WTC11 (cell line): ENCODE results near the gene COPA. TPM values are rescaled to one million over a fixed set of nuclear protein-coding genes. Genes with fewer than 3 reads are reported as not detected.
A peak's percentile ranks its signal among the peaks of the same experiment; 100 is the strongest.

Source experiments
- ATAC-seq: fragments of 200-7000 bp; cut with Tn5 transposase; 2 replicates; pipeline ENCODE4 v1.10.0; 2021; ENCODE audit warnings: mild to moderate bottlenecking, moderate library complexity
- CTCF ChIA-PET: fragments of 300-600 bp; sonication (Branson Sonifier 250); formaldehyde crosslinking; loops from one replicate; lab custom pipeline; 2021; ENCODE audit warnings: antibody characterized with exemption; lab: Charles Lee
- POLR2A ChIA-PET: fragments of 350-600 bp; sonication (Branson Sonifier 250); formaldehyde crosslinking; loops from one replicate; lab custom pipeline; 2021; ENCODE audit warnings: antibody characterized with exemption; lab: Charles Lee
- DNase-seq: peaks from one replicate; pipeline ENCODE4 v3.0.0; 2021; ENCODE audit warnings: low spot score
- H3K27ac Mint-ChIP-seq: 2 replicates; pipeline ENCODE4 v1.8.0; 2021; ENCODE audit warnings: mixed read lengths
- H3K27me3 Mint-ChIP-seq: 2 replicates; pipeline ENCODE4 v1.8.0; 2021; ENCODE audit warnings: low read depth, mild to moderate bottlenecking, moderate library complexity, mixed read lengths
- H3K36me3 Mint-ChIP-seq: 2 replicates; pipeline ENCODE4 v1.8.0; 2021; ENCODE audit warnings: mixed read lengths
- H3K4me1 Mint-ChIP-seq: 2 replicates; pipeline ENCODE4 v1.8.0; 2022; ENCODE audit warnings: mixed read lengths
- H3K4me3 Mint-ChIP-seq: 2 replicates; pipeline ENCODE4 v1.8.0; 2021; ENCODE audit warnings: mild to moderate bottlenecking, moderate library complexity, mixed read lengths
- H3K9me3 Mint-ChIP-seq: 2 replicates; pipeline ENCODE4 v1.8.0; 2021; ENCODE audit warnings: mixed read lengths
- ESRRA ChIP-seq: sonication (generic); formaldehyde crosslinking; IDR thresholded peaks from 2 replicates; pipeline ENCODE4 v1.8.1; 2022; ENCODE audit warnings: mild to moderate bottlenecking, missing genetic modification reagents, borderline replicate concordance
- GABPB1 ChIP-seq: sonication (generic); formaldehyde crosslinking; IDR thresholded peaks from 2 replicates; pipeline ENCODE4 v1.8.1; 2023; ENCODE audit warnings: mild to moderate bottlenecking, missing genetic modification reagents
- KAT7 ChIP-seq: sonication (generic); formaldehyde crosslinking; IDR thresholded peaks from 2 replicates; pipeline ENCODE4 v1.8.1; 2023; ENCODE audit warnings: missing genetic modification reagents, mild to moderate bottlenecking, borderline replicate concordance
- MXD4 ChIP-seq: fragments of 250-450 bp; sonication (Bioruptor Pico); IDR thresholded peaks from 2 replicates; pipeline ENCODE4 v1.8.0; 2021; ENCODE audit warnings: mild to moderate bottlenecking, moderate library complexity, borderline replicate concordance
- NFATC4 ChIP-seq: fragments of 250-450 bp; sonication (Bioruptor Pico); IDR thresholded peaks from 2 replicates; pipeline ENCODE4 v1.9.0; 2021; ENCODE audit warnings: mild to moderate bottlenecking
- SOX15 ChIP-seq: fragments of 250-450 bp; sonication (Bioruptor Pico); IDR thresholded peaks from 2 replicates; pipeline ENCODE4 v1.9.0; 2021; ENCODE audit warnings: mild to moderate bottlenecking
- SP1 ChIP-seq: sonication (generic); formaldehyde crosslinking; conservative IDR thresholded peaks from 2 replicates; pipeline ENCODE4 v1.8.1; 2022; ENCODE audit warnings: missing genetic modification reagents
- TEAD4 ChIP-seq: sonication (generic); formaldehyde crosslinking; IDR thresholded peaks from 2 replicates; pipeline ENCODE4 v1.8.0; 2022; ENCODE audit warnings: mild to moderate bottlenecking, missing genetic modification reagents
- ZNF121 ChIP-seq: sonication (generic); formaldehyde crosslinking; IDR thresholded peaks from 2 replicates; pipeline ENCODE4 v1.8.0; 2023; ENCODE audit warnings: missing genetic modification reagents
- ZNF263 ChIP-seq: sonication (generic); formaldehyde crosslinking; IDR thresholded peaks from 2 replicates; pipeline ENCODE4 v1.8.1; 2022; ENCODE audit warnings: low read depth, mild to moderate bottlenecking, moderate library complexity, missing genetic modification reagents
- total RNA-seq: library from RNA; stranded (reverse); gene quantifications from 3 replicates; pipeline ENCODE4 v1.2.3, GENCODE V29; 2021
- TF ChIP-seq, protein P1 (sequence below): fragments of 200-600 bp; IDR thresholded peaks from 2 replicates; pipeline ENCODE4 v1.8.0; 2022; ENCODE audit warnings: antibody characterized with exemption
- TF ChIP-seq, protein P2 (sequence below): sonication (generic); formaldehyde crosslinking; IDR thresholded peaks from 2 replicates; pipeline ENCODE4 v1.8.1; 2022; ENCODE audit warnings: low read depth, mild to moderate bottlenecking, moderate library complexity, missing genetic modification reagents, borderline replicate concordance
- TF ChIP-seq, protein P3 (sequence below): fragments of 250-450 bp; sonication (Bioruptor Pico); conservative IDR thresholded peaks from 2 replicates; pipeline ENCODE4 v1.9.0; 2021; ENCODE audit warnings: mild to moderate bottlenecking
- TF ChIP-seq, protein P4 (sequence below): sonication (generic); formaldehyde crosslinking; IDR thresholded peaks from 2 replicates; pipeline ENCODE4 v1.8.0; 2023; ENCODE audit warnings: missing genetic modification reagents, mild to moderate bottlenecking, borderline replicate concordance
- TF ChIP-seq, protein P5 (sequence below): sonication (generic); formaldehyde crosslinking; IDR thresholded peaks from 2 replicates; pipeline ENCODE4 v1.8.0; 2022; ENCODE audit warnings: mild to moderate bottlenecking, missing genetic modification reagents
- TF ChIP-seq, protein P6 (sequence below): fragments of 250-450 bp; sonication (Bioruptor Pico); IDR thresholded peaks from 2 replicates; pipeline ENCODE4 v1.8.0; 2021; ENCODE audit warnings: mild to moderate bottlenecking
- TF ChIP-seq, protein P7 (sequence below): sonication (generic); formaldehyde crosslinking; IDR thresholded peaks from 2 replicates; pipeline ENCODE4 v1.8.1; 2022; ENCODE audit warnings: missing genetic modification reagents, borderline replicate concordance
- TF ChIP-seq, protein P8 (sequence below): fragments of 250-450 bp; sonication (Bioruptor Pico); IDR thresholded peaks from 2 replicates; pipeline ENCODE4 v2.1.2; 2022; ENCODE audit warnings: mild to moderate bottlenecking, moderate library complexity

Gene COPA
- total RNA-seq, 1 experiment from 2014 or later = 126 TPM

DNA sequence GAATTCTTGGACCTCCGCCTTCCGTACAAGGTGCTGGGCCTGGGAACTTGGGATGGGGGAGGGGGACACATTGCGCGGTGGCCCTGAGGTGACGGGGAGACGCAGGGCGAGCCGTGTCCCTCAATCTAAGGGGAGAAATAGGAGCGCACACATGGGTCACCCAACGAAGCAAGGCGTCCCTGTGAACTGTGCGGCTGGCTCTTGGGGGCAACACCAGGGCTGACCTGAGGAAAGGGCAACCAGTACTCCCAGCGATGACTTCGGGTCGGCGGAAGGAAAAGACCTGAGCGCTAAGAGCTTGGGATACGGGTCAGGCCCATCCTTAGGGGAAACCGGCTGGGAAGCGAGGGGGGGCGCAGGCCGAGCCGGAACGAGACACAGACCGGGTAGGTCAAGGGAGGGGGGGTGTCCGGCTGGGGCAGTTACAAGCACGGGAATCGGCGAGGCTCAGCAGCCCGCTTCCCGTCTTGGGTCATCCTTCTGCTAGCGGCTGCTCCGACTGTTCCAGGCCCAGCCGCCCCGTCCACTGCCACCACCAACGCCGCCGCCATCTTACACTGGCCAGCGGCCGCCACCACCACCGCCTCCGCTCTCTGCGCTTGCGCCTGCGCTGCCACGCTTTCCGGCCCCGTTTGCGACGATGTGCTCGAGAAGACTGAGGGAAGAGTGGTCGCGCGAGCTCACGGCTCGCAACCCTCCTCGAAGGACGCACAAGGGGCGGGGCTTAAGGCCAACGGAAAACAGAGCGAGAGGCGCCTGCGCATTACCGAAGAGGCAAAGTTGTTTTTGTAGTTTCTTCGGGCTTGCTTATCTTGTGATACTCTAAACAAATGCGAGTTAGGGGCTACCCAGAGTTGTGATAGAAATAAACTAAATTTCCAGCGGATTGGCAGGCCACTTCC is 80.9 kb downstream of the COPA start, which contains the start of gene DCAF8:
Gene DCAF8 (minus strand): TSS at position 657 of the 902 bp plus-strand sequence. CDS start 18,541 bp downstream, outside the sequence.
- peak within 1 kb of the TSS; percentile 98 for H3K4me3 Mint-ChIP-seq
- peaks cover 32% of the 10 kb centered on the region for H3K4me1 Mint-ChIP-seq
- H3K27ac Mint-ChIP-seq = peak within 1 kb of the TSS; percentile 99
- peak; percentile 99 for DNase-seq
- H3K9me3 Mint-ChIP-seq = no peaks in the 10 kb centered on the region
- peaks cover 6% of the 10 kb centered on the region for H3K36me3 Mint-ChIP-seq
- ChIA-PET CTCF (interaction anchor here (0.6 to 8.9 kb wide), 14 partner anchors 10 to 343 kb away, joined by 3 to 60 read pairs (median 4); partner anchors contain the start of gene PEX19), POLR2A (interaction anchor here (0.5 to 1.8 kb wide), 7 partner anchors 10 to 164 kb away, joined by 3 to 12 read pairs (median 3); partner anchors contain the start of genes IGSF8 and PEX19)
- H3K27me3 Mint-ChIP-seq = peaks cover 7% of the 10 kb centered on the region; the same call in 1 of the 2 replicates
- ATAC-seq = peak; percentile 96
- TF ChIP-seq, protein P1, sequence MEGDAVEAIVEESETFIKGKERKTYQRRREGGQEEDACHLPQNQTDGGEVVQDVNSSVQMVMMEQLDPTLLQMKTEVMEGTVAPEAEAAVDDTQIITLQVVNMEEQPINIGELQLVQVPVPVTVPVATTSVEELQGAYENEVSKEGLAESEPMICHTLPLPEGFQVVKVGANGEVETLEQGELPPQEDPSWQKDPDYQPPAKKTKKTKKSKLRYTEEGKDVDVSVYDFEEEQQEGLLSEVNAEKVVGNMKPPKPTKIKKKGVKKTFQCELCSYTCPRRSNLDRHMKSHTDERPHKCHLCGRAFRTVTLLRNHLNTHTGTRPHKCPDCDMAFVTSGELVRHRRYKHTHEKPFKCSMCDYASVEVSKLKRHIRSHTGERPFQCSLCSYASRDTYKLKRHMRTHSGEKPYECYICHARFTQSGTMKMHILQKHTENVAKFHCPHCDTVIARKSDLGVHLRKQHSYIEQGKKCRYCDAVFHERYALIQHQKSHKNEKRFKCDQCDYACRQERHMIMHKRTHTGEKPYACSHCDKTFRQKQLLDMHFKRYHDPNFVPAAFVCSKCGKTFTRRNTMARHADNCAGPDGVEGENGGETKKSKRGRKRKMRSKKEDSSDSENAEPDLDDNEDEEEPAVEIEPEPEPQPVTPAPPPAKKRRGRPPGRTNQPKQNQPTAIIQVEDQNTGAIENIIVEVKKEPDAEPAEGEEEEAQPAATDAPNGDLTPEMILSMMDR = no peak
- TF ChIP-seq, protein P2, sequence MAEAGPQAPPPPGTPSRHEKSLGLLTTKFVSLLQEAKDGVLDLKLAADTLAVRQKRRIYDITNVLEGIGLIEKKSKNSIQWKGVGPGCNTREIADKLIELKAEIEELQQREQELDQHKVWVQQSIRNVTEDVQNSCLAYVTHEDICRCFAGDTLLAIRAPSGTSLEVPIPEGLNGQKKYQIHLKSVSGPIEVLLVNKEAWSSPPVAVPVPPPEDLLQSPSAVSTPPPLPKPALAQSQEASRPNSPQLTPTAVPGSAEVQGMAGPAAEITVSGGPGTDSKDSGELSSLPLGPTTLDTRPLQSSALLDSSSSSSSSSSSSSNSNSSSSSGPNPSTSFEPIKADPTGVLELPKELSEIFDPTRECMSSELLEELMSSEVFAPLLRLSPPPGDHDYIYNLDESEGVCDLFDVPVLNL (CRISPR knock-in tag) = no peak
- TF ChIP-seq, protein P3, sequence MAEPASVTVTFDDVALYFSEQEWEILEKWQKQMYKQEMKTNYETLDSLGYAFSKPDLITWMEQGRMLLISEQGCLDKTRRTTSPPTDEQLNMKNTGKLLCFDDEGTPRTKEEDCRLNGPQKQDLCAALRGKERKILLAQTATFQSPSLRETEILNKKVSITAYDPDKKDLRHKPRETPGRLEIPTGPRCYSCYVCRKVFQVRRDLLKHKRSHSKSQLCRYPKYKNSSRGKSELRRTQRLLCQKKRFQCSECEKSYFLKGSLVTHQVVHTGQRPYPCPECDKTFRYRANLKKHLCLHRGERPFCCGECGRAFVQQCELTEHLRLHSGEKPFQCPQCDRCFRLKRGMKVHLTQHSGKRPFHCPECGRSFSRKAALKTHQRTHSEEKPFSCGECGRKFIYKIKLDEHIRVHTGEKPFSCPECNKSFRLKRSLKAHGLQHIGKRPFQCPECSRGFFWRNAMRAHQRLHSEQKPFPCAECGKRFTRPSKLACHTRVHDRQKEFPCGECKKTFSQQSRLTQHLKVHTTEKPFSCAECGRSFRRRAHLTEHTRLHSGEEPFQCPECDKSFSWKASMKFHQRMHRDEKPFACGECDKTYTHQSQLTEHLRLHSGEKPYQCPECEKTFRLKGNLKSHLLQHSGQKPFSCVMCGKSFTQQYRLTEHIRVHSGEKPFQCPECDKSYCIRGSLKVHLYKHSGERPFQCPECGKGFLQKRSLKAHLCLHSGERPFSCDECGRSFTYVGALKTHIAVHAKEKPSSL (CRISPR knock-in tag) = no peak
- TF ChIP-seq SOX15 (CRISPR knock-in tag) (no peak), NFATC4 (no peak), TEAD4 (CRISPR knock-in tag) (no peak), ZNF263 (no peak), ZNF121 (CRISPR knock-in tag) (0 out of 2 replicates have a peak, but pooled peaks have one; percentile 2), SP1 (CRISPR knock-in tag) (peak; percentile 95), ESRRA (CRISPR knock-in tag) (no peak), KAT7 (CRISPR knock-in tag) (0 out of 2 replicates have a peak, but pooled peaks have one; percentile 66), MXD4 (CRISPR knock-in tag) (no peak), GABPB1 (CRISPR knock-in tag) (peak; percentile 55)
- TF ChIP-seq, protein P4, sequence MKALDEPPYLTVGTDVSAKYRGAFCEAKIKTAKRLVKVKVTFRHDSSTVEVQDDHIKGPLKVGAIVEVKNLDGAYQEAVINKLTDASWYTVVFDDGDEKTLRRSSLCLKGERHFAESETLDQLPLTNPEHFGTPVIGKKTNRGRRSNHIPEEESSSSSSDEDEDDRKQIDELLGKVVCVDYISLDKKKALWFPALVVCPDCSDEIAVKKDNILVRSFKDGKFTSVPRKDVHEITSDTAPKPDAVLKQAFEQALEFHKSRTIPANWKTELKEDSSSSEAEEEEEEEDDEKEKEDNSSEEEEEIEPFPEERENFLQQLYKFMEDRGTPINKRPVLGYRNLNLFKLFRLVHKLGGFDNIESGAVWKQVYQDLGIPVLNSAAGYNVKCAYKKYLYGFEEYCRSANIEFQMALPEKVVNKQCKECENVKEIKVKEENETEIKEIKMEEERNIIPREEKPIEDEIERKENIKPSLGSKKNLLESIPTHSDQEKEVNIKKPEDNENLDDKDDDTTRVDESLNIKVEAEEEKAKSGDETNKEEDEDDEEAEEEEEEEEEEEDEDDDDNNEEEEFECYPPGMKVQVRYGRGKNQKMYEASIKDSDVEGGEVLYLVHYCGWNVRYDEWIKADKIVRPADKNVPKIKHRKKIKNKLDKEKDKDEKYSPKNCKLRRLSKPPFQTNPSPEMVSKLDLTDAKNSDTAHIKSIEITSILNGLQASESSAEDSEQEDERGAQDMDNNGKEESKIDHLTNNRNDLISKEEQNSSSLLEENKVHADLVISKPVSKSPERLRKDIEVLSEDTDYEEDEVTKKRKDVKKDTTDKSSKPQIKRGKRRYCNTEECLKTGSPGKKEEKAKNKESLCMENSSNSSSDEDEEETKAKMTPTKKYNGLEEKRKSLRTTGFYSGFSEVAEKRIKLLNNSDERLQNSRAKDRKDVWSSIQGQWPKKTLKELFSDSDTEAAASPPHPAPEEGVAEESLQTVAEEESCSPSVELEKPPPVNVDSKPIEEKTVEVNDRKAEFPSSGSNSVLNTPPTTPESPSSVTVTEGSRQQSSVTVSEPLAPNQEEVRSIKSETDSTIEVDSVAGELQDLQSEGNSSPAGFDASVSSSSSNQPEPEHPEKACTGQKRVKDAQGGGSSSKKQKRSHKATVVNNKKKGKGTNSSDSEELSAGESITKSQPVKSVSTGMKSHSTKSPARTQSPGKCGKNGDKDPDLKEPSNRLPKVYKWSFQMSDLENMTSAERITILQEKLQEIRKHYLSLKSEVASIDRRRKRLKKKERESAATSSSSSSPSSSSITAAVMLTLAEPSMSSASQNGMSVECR (CRISPR knock-in tag) = peak; percentile 78; the same call in 1 of the 2 replicates
- TF ChIP-seq, protein P5, sequence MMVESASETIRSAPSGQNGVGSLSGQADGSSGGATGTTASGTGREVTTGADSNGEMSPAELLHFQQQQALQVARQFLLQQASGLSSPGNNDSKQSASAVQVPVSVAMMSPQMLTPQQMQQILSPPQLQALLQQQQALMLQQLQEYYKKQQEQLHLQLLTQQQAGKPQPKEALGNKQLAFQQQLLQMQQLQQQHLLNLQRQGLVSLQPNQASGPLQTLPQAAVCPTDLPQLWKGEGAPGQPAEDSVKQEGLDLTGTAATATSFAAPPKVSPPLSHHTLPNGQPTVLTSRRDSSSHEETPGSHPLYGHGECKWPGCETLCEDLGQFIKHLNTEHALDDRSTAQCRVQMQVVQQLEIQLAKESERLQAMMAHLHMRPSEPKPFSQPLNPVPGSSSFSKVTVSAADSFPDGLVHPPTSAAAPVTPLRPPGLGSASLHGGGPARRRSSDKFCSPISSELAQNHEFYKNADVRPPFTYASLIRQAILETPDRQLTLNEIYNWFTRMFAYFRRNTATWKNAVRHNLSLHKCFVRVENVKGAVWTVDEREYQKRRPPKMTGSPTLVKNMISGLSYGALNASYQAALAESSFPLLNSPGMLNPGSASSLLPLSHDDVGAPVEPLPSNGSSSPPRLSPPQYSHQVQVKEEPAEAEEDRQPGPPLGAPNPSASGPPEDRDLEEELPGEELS (CRISPR knock-in tag) = no peak
- TF ChIP-seq, protein P6, sequence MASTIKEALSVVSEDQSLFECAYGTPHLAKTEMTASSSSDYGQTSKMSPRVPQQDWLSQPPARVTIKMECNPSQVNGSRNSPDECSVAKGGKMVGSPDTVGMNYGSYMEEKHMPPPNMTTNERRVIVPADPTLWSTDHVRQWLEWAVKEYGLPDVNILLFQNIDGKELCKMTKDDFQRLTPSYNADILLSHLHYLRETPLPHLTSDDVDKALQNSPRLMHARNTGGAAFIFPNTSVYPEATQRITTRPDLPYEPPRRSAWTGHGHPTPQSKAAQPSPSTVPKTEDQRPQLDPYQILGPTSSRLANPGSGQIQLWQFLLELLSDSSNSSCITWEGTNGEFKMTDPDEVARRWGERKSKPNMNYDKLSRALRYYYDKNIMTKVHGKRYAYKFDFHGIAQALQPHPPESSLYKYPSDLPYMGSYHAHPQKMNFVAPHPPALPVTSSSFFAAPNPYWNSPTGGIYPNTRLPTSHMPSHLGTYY = no peak
- TF ChIP-seq, protein P7, sequence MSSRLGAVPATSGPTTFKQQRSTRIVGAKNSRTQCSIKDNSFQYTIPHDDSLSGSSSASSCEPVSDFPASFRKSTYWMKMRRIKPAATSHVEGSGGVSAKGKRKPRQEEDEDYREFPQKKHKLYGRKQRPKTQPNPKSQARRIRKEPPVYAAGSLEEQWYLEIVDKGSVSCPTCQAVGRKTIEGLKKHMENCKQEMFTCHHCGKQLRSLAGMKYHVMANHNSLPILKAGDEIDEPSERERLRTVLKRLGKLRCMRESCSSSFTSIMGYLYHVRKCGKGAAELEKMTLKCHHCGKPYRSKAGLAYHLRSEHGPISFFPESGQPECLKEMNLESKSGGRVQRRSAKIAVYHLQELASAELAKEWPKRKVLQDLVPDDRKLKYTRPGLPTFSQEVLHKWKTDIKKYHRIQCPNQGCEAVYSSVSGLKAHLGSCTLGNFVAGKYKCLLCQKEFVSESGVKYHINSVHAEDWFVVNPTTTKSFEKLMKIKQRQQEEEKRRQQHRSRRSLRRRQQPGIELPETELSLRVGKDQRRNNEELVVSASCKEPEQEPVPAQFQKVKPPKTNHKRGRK (CRISPR knock-in tag) = no peak
- TF ChIP-seq, protein P8, sequence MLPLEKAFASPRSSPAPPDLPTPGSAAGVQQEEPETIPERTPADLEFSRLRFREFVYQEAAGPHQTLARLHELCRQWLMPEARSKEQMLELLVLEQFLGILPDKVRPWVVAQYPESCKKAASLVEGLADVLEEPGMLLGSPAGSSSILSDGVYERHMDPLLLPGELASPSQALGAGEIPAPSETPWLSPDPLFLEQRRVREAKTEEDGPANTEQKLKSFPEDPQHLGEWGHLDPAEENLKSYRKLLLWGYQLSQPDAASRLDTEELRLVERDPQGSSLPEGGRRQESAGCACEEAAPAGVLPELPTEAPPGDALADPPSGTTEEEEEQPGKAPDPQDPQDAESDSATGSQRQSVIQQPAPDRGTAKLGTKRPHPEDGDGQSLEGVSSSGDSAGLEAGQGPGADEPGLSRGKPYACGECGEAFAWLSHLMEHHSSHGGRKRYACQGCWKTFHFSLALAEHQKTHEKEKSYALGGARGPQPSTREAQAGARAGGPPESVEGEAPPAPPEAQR (CRISPR knock-in tag) = no peak
